ENCODE results near the gene MED12L. TPM values are rescaled to one million over a fixed set of nuclear protein-coding genes. Genes with fewer than 3 reads are reported as not detected.

The MED12L gene
- total RNA-seq, 2 experiments from 2014 or later: 2.9 to 3.4 TPM

- Mint-ChIP-seq H3K27ac (no peak overlapping the region), H3K4me3 (no peak overlapping the region), H3K4me1 (ENCODE audit: low read depth) (no peaks in the 10 kb centered on the region), H3K36me3 (ENCODE audit: low read depth) (no peaks in the 10 kb centered on the region), H3K27me3 (peaks cover 8% of the 10 kb centered on the region), H3K9me3 (no peaks in the 10 kb centered on the region)
- intact Hi-C loops (cut with micrococcal nuclease): no loop called here
- CTCF ChIA-PET: no interaction called here
- ATAC-seq (no peak), DNase-seq (no peak)
- no peak for TF ChIP-seq CTCF (IDR thresholded peaks at IDR 0.05)
- POLR2A ChIA-PET: no interaction called here
Observed at GRCh38 chr3:151051533-151051932, 33.9 kb upstream of the MED12L start.

- Mint-ChIP-seq H3K27ac (no peak overlapping the region), H3K4me3 (no peak overlapping the region), H3K36me3 (ENCODE audit: low read depth) (no peaks in the 10 kb centered on the region), H3K4me1 (ENCODE audit: low read depth) (no peaks in the 10 kb centered on the region), H3K9me3 (no peaks in the 10 kb centered on the region), H3K27me3 (peaks cover 8% of the 10 kb centered on the region)
- DNase-seq: no peak
- no peak for TF ChIP-seq CTCF (IDR thresholded peaks at IDR 0.05)
- intact Hi-C loops (cut with micrococcal nuclease): no loop called here
- POLR2A ChIA-PET: no interaction called here
- no peak for ATAC-seq
- CTCF ChIA-PET: no interaction called here
Observed at GRCh38 chr3:151052346-151052745, 33.1 kb upstream of the MED12L start.

- POLR2A ChIA-PET: no interaction called here
- ATAC-seq (no peak), DNase-seq (no peak)
- Mint-ChIP-seq H3K36me3 (ENCODE audit: low read depth) (no peaks in the 10 kb centered on the region), H3K9me3 (no peaks in the 10 kb centered on the region), H3K4me3 (no peak overlapping the region), H3K27ac (no peak overlapping the region), H3K27me3 (peaks cover 8% of the 10 kb centered on the region), H3K4me1 (ENCODE audit: low read depth) (no peaks in the 10 kb centered on the region)
- CTCF ChIA-PET: no interaction called here
- no peak for TF ChIP-seq CTCF (IDR thresholded peaks at IDR 0.05)
- intact Hi-C loops (cut with micrococcal nuclease): no loop called here
Observed at GRCh38 chr3:151052756-151053155, 32.7 kb upstream of the MED12L start.

GRCh38 chr3:151058740-151059139, 26.7 kb upstream of the MED12L start:
- ChIA-PET POLR2A (no interaction called here), CTCF (no interaction called here)
- H3K27ac Mint-ChIP-seq: no peak overlapping the region
- intact Hi-C loops (cut with micrococcal nuclease): no loop called here
- TF ChIP-seq CTCF (IDR thresholded peaks at IDR 0.05): no peak
- no peaks in the 10 kb centered on the region for H3K4me1 Mint-ChIP-seq (ENCODE audit: low read depth)
- ATAC-seq: no peak
- H3K9me3 Mint-ChIP-seq: no peaks in the 10 kb centered on the region
- no peaks in the 10 kb centered on the region for H3K36me3 Mint-ChIP-seq (ENCODE audit: low read depth)
- DNase-seq: no peak
- H3K4me3 Mint-ChIP-seq: no peak overlapping the region
- peaks cover 3% of the 10 kb centered on the region for H3K27me3 Mint-ChIP-seq

- POLR2A ChIA-PET: no interaction called here
- no peak overlapping the region for H3K27ac Mint-ChIP-seq
- ATAC-seq (no peak), DNase-seq (no peak)
- intact Hi-C loops (cut with micrococcal nuclease): no loop called here
- no peaks in the 10 kb centered on the region for H3K9me3 Mint-ChIP-seq
- no peak for TF ChIP-seq CTCF (IDR thresholded peaks at IDR 0.05)
- H3K4me1 Mint-ChIP-seq (ENCODE audit: low read depth): no peaks in the 10 kb centered on the region
- no peaks in the 10 kb centered on the region for H3K36me3 Mint-ChIP-seq (ENCODE audit: low read depth)
- no peak overlapping the region for H3K4me3 Mint-ChIP-seq
- CTCF ChIA-PET: no interaction called here
- peaks cover 4% of the 10 kb centered on the region for H3K27me3 Mint-ChIP-seq
Observed at GRCh38 chr3:151062611-151063010, 22.9 kb upstream of the MED12L start.
